ENCODE results near the gene B3GALT4. TPM values are rescaled to one million over a fixed set of nuclear protein-coding genes. Genes with fewer than 3 reads are reported as not detected.
A peak's percentile ranks its signal among the peaks of the same experiment; 100 is the strongest.

B3GALT4 gene
- total RNA-seq, 1 experiment from 2014 or later, result 1.9 TPM

GRCh38 chr6:33280539-33280938 lies 3.6 kb downstream of the B3GALT4 start:
- no peak for TF ChIP-seq POLR2A (IDR thresholded peaks at IDR 0.05; ENCODE audit: borderline replicate concordance, extremely low read depth, insufficient read depth, insufficient read length)
- TF ChIP-seq, protein P1, sequence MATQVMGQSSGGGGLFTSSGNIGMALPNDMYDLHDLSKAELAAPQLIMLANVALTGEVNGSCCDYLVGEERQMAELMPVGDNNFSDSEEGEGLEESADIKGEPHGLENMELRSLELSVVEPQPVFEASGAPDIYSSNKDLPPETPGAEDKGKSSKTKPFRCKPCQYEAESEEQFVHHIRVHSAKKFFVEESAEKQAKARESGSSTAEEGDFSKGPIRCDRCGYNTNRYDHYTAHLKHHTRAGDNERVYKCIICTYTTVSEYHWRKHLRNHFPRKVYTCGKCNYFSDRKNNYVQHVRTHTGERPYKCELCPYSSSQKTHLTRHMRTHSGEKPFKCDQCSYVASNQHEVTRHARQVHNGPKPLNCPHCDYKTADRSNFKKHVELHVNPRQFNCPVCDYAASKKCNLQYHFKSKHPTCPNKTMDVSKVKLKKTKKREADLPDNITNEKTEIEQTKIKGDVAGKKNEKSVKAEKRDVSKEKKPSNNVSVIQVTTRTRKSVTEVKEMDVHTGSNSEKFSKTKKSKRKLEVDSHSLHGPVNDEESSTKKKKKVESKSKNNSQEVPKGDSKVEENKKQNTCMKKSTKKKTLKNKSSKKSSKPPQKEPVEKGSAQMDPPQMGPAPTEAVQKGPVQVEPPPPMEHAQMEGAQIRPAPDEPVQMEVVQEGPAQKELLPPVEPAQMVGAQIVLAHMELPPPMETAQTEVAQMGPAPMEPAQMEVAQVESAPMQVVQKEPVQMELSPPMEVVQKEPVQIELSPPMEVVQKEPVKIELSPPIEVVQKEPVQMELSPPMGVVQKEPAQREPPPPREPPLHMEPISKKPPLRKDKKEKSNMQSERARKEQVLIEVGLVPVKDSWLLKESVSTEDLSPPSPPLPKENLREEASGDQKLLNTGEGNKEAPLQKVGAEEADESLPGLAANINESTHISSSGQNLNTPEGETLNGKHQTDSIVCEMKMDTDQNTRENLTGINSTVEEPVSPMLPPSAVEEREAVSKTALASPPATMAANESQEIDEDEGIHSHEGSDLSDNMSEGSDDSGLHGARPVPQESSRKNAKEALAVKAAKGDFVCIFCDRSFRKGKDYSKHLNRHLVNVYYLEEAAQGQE (IDR thresholded peaks at IDR 0.05; ENCODE audit: low read depth), result no peak
- TF ChIP-seq YY1 (IDR thresholded peaks at IDR 0.05; ENCODE audit: extremely low read depth, insufficient replicate concordance, low read depth, low read length), result no peak
- TF ChIP-seq SP1 (IDR thresholded peaks at IDR 0.05; ENCODE audit: low read depth), result no peak
- no peak for TF ChIP-seq TCF7L2 (IDR thresholded peaks at IDR 0.05; ENCODE audit: borderline replicate concordance, extremely low read depth, insufficient read depth, insufficient read length)
- no peak for TF ChIP-seq SIN3A (IDR thresholded peaks at IDR 0.05; ENCODE audit: low read depth)
- TF ChIP-seq, protein P2, sequence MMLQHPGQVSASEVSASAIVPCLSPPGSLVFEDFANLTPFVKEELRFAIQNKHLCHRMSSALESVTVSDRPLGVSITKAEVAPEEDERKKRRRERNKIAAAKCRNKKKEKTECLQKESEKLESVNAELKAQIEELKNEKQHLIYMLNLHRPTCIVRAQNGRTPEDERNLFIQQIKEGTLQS (IDR thresholded peaks at IDR 0.05), result no peak
- no peak for TF ChIP-seq CBX3 (IDR thresholded peaks at IDR 0.05; ENCODE audit: low read depth)
- no peak for TF ChIP-seq JUND (IDR thresholded peaks at IDR 0.05)
- no peak for TF ChIP-seq SRF (IDR thresholded peaks at IDR 0.05; ENCODE audit: low read depth)
- TF ChIP-seq EZH2phosphoT487 (IDR thresholded peaks at IDR 0.05; ENCODE audit: borderline replicate concordance), result no peak
- TF ChIP-seq EZH2 (IDR thresholded peaks at IDR 0.05), result no peak
- no peak for TF ChIP-seq POLR2AphosphoS5 (IDR thresholded peaks at IDR 0.05; ENCODE audit: low read depth, low read length)
- no peak for TF ChIP-seq CEBPB (IDR thresholded peaks at IDR 0.05; ENCODE audit: low read depth)
- TF ChIP-seq, protein P3, sequence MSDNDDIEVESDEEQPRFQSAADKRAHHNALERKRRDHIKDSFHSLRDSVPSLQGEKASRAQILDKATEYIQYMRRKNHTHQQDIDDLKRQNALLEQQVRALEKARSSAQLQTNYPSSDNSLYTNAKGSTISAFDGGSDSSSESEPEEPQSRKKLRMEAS (IDR thresholded peaks at IDR 0.05), result no peak
- no peak for TF ChIP-seq ZNF274 (IDR thresholded peaks at IDR 0.05; ENCODE audit: low read depth, low read length)
- TF ChIP-seq CTCF (IDR thresholded peaks at IDR 0.05 in 2 of 3, conservative IDR thresholded peaks at IDR 0.05 in 1 of 3; ENCODE audit: borderline replicate concordance in 1 of 3, insufficient read depth in 1 of 3, low read depth in 2 of 3, low read length in 2 of 3), result no peak
- TF ChIP-seq FOSL1 (IDR thresholded peaks at IDR 0.05; ENCODE audit: low read depth), result no peak
- Histone ChIP-seq H3K27ac (ENCODE audit: low read depth, low read length) (peak overlapping the region; percentile 82), H3K4me1 (ENCODE audit: control insufficient read depth in 1 of 2, insufficient read depth in 2 of 2, low read length in 2 of 2) (peaks cover 22 to 40% of the 10 kb centered on the region in 2 experiments), H3K4me2 (ENCODE audit: low read length) (peak overlapping the region; percentile 30; the same call in 1 of the 2 replicates), H3K27me3 (ENCODE audit: insufficient read depth, low read length) (no peaks in the 10 kb centered on the region), H3K79me2 (ENCODE audit: insufficient read depth, low read length) (peaks cover 10% of the 10 kb centered on the region), H2AFZ (ENCODE audit: low read depth, low read length, poor library complexity, severe bottlenecking) (no peak overlapping the region), H4K20me1 (ENCODE audit: insufficient read depth) (peaks cover 3% of the 10 kb centered on the region; the same call in 1 of the 2 replicates), H3K9ac (ENCODE audit: low read length) (peak overlapping the region; percentile 36), H3K9me2 (ENCODE audit: insufficient read depth) (no peaks in the 10 kb centered on the region), H3K36me3 (ENCODE audit: control insufficient read depth in 1 of 2, insufficient read depth in 2 of 2, low read length in 2 of 2) (peaks cover 22 to 43% of the 10 kb centered on the region in 2 experiments; a peak in 3 of 4 replicates), H3K4me3 (replicated peaks in 1 of 2; ENCODE audit: low read depth in 1 of 2, low read length in 2 of 2) (no peak overlapping the region), H3K9me3 (ENCODE audit: control insufficient read depth in 1 of 2, insufficient read depth in 1 of 2, low read depth in 1 of 2, low read length in 2 of 2) (no peaks in the 10 kb centered on the region)
- DNase-seq (ENCODE audit: low read depth, low spot score), result no peak
- POLR2A ChIA-PET, result no interaction called here
- RAD21 ChIA-PET (ENCODE audit: low non-redundant PET in 1 of 2, low total read pairs in 2 of 2, uncharacterized antibody in 2 of 2, unreplicated experiment in 2 of 2), result no interaction called here
- CTCF ChIA-PET, result no interaction called here
- intact Hi-C loops (cut with micrococcal nuclease), result loop anchor here (1.0 kb wide), 1 partner anchor 127 kb away; no protein-coding TSS in a partner anchor
- BruUV-seq (replicated peaks), result no TSS peak
- no peak for ATAC-seq

All from HCT116 (cell line).